HG02571 (cell line): ENCODE measurements around the gene STAT3.

Experiments used
- ATAC-seq: cut with Tn5 transposase; IDR thresholded peaks from one replicate; pipeline ENCODE4 v1.9.1; 2021; ENCODE audit warnings: mild to moderate bottlenecking, moderate library complexity; ENCODE audit not compliant: unreplicated experiment

Gene STAT3

GRCh38 chr17:42354956-42355843, 33.0 kb downstream of the STAT3 start:
- ATAC-seq, result no peak

- no peak for ATAC-seq
Observed at GRCh38 chr17:42348104-42348503, 40.1 kb downstream of the STAT3 start.

- ATAC-seq, result no peak
Observed at GRCh38 chr17:42347606-42348005, 40.6 kb downstream of the STAT3 start.

GRCh38 chr17:42347198-42347597, 41.0 kb downstream of the STAT3 start:
- ATAC-seq, result no peak

- ATAC-seq, result no peak
Observed at GRCh38 chr17:42346481-42346880, 41.8 kb downstream of the STAT3 start.

- ATAC-seq, result no peak
Observed at GRCh38 chr17:42345396-42346073, 42.7 kb downstream of the STAT3 start.

- ATAC-seq, result no peak
Observed at GRCh38 chr17:42342242-42343008, 45.8 kb downstream of the STAT3 start.

- no peak for ATAC-seq
Observed at GRCh38 chr17:42341568-42341967, 46.7 kb downstream of the STAT3 start.

GRCh38 chr17:42340691-42341127, 47.5 kb downstream of the STAT3 start:
- no peak for ATAC-seq

GRCh38 chr17:42339221-42339620, 49.0 kb downstream of the STAT3 start:
- no peak for ATAC-seq

- ATAC-seq, result no peak
Observed at GRCh38 chr17:42338427-42338985, 49.7 kb downstream of the STAT3 start.

GRCh38 chr17:42337442-42337841, 50.8 kb downstream of the STAT3 start:
- ATAC-seq, result no peak

GRCh38 chr17:42334677-42335076, 53.6 kb downstream of the STAT3 start:
- no peak for ATAC-seq

- ATAC-seq, result no peak
Observed at GRCh38 chr17:42333053-42333452, 55.2 kb downstream of the STAT3 start.

- ATAC-seq, result no peak
Observed at GRCh38 chr17:42329025-42329976, 58.9 kb downstream of the STAT3 start.

- no peak for ATAC-seq
Observed at GRCh38 chr17:42325026-42325425, 63.2 kb downstream of the STAT3 start.

GRCh38 chr17:42323268-42323773, 64.9 kb downstream of the STAT3 start:
- no peak for ATAC-seq

- ATAC-seq, result peak; percentile 72
Observed at GRCh38 chr17:42322382-42323267, 65.6 kb downstream of the STAT3 start.

GRCh38 chr17:42321555-42321954, 66.7 kb downstream of the STAT3 start:
- ATAC-seq, result no peak
